AG04449 (cell line): ENCODE data around the gene HECTD1.
A peak's percentile ranks its signal among the peaks of the same experiment; 100 is the strongest.
"Not testable (repeated sequence)": the region's sequence is repeated elsewhere in the genome, so short reads cannot be mapped to it uniquely, and the experiment has no call there.

Experiments used
- CTCF ChIA-PET: fragments of 350-600 bp; formaldehyde crosslinking; extraction: SDS; loops from one replicate; lab custom pipeline; 2021; ENCODE audit warnings: antibody characterized with exemption; lab: Yijun Ruan, JAX
- POLR2A ChIA-PET: fragments of 400-600, 350-600 bp; formaldehyde crosslinking; extraction: SDS; loops from one replicate; lab custom pipeline; 2020; ENCODE audit warnings: antibody characterized with exemption, inconsistent platforms; lab: Yijun Ruan, JAX
- DNase-seq: peaks from one replicate; pipeline ENCODE4 v3.0.0-alpha.2; 2010; ENCODE audit warnings: low read depth, low spot score
- H3K4me3 ChIP-seq: 2 replicates; pipeline ENCODE4 v1.5.1; 2011; ENCODE audit warnings: low read depth, mild to moderate bottlenecking, control low read depth, low read length
- CTCF ChIP-seq: IDR thresholded peaks from one replicate; pipeline ENCODE4 v1.5.1; 2011; ENCODE audit warnings: mild to moderate bottlenecking, moderate library complexity, low read length, control low read depth, inconsistent platforms; ENCODE audit not compliant: insufficient read depth; ENCODE audit errors: missing control alignments

The HECTD1 gene

GRCh38 chr14:31207287-31207754 lies 272 bp downstream of the HECTD1 start:
- peak overlapping the region; percentile 71 for H3K4me3 ChIP-seq
- ChIA-PET POLR2A (interaction anchor here (0.6 to 2.2 kb wide), 8 partner anchors 11 to 119 kb away, joined by 3 to 9 read pairs (median 4); no protein-coding TSS in a partner anchor), CTCF (interaction anchor here (0.8 to 4.7 kb wide), 26 partner anchors 10 to 1159 kb away, joined by 3 to 43 read pairs (median 4); no protein-coding TSS in a partner anchor)
- peak; percentile 17 for DNase-seq
- no peak for TF ChIP-seq CTCF

GRCh38 chr14:31206536-31207286 lies 882 bp downstream of the HECTD1 start:
- ChIA-PET CTCF (interaction anchor here (1.1 to 4.7 kb wide), 19 partner anchors 11 to 221 kb away, joined by 3 to 43 read pairs (median 6); no protein-coding TSS in a partner anchor), POLR2A (interaction anchor here (0.6 to 2.2 kb wide), 6 partner anchors 11 to 67 kb away, joined by 3 to 9 read pairs (median 4); no protein-coding TSS in a partner anchor)
- H3K4me3 ChIP-seq: peak overlapping the region; percentile 71
- no peak for DNase-seq
- TF ChIP-seq CTCF: no peak

- TF ChIP-seq CTCF: no peak
- CTCF ChIA-PET: interaction anchor here (1.5 to 4.7 kb wide), 4 partner anchors 10 to 94 kb away, joined by 3 to 43 read pairs (median 21); no protein-coding TSS in a partner anchor
- DNase-seq: peak; percentile 49
- peak overlapping the region; percentile 71 for H3K4me3 ChIP-seq
- POLR2A ChIA-PET: interaction anchor here (0.6 kb wide), 1 partner anchor 10 kb away, joined by 6 read pairs; no protein-coding TSS in a partner anchor
These were observed 1.7 kb downstream of the HECTD1 start for GRCh38 chr14:31205681-31206535.

- ChIA-PET CTCF (interaction anchor here (4.7 kb wide), 1 partner anchor 9 kb away, joined by 43 read pairs; no protein-coding TSS in a partner anchor), POLR2A (no interaction called here)
- no peak for DNase-seq
- no peak for TF ChIP-seq CTCF
- peak overlapping the region; percentile 71 for H3K4me3 ChIP-seq
These were observed 2.7 kb downstream of the HECTD1 start for GRCh38 chr14:31204593-31205534.

GRCh38 chr14:31203899-31204592 lies 3.5 kb downstream of the HECTD1 start:
- POLR2A ChIA-PET, H3K4me3 ChIP-seq, CTCF ChIA-PET, DNase-seq: not testable (repeated sequence)
